Sciatic nerve (tissue), 2 donors: ENCODE measurements around the gene PRDM12. TPM values are rescaled to one million over a fixed set of nuclear protein-coding genes. Genes with fewer than 3 reads are reported as not detected.
"Not testable (repeated sequence)": the region's sequence is repeated elsewhere in the genome, so short reads cannot be mapped to it uniquely, and the experiment has no call there.

Experiments used
- ATAC-seq: fragments of 200-7000 bp; cut with Tn5 transposase; one replicate; pipeline ENCODE4 v1.9.1; 2020; ENCODE audit warnings: mild to moderate bottlenecking, moderate library complexity
- DNase-seq: peaks from one replicate; pipeline ENCODE4 v3.0.0-alpha.2; 2020; ENCODE audit warnings: low spot score
- intact Hi-C: fragments of 100-400 bp; cut with DNase I; formaldehyde crosslinking; loops from one replicate; pipeline ENCODE4 v1.14.2; 2022
- total RNA-seq: library from RNA; stranded (reverse); fragmentation: NEBNext Ultra II Directional; extraction: Animal tissue kit (Norgen Biotek cat#: 25700); gene quantifications from one replicate; pipeline ENCODE4 v1.2.1, GENCODE V29; 2021
- donor health status: DM: no; HTN: no; CAD: no.
- donor health status: DM: no; HTN: no; CAD: no.

Gene PRDM12
- total RNA-seq, 1 donor from 2014 or later: not detected

DNA sequence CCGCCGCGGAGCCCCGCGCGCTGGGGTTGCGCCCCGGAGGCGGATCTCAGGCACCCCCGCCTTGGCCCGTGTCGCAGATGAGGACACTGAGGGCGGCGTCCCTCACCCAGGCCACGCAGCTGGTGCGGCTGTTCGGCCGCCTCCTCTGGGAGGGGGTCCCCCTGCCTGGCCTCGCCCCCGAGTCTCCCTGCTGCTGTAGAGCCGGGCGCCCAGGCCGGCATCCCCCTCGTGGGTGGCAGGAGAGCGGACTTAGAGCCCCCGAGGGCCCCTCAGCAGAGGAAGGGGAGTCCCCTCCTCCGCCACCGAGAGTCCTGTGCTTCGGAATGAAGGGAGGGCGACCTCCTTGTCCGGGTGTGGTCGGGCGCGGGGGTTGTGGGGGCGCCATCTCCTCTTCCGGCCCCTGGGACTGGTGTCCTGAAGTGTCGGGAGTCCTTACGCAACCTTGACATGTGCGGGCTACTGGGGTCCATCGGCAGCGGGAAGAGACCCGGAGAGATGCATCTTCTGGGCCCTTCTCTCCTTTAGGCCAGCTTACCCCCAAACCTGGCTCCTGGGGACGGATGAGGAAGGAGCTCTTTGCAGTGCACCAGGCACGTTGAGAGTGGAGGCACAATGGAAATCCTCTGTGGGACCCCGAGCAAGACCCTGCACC lies 17.5 kb downstream of the PRDM12 start:
- intact Hi-C loops: loop anchor here (2.0 kb wide), 1 partner anchor 221 kb away; no protein-coding TSS in a partner anchor
- ATAC-seq (peak; percentile 39), DNase-seq (no peak)

DNA sequence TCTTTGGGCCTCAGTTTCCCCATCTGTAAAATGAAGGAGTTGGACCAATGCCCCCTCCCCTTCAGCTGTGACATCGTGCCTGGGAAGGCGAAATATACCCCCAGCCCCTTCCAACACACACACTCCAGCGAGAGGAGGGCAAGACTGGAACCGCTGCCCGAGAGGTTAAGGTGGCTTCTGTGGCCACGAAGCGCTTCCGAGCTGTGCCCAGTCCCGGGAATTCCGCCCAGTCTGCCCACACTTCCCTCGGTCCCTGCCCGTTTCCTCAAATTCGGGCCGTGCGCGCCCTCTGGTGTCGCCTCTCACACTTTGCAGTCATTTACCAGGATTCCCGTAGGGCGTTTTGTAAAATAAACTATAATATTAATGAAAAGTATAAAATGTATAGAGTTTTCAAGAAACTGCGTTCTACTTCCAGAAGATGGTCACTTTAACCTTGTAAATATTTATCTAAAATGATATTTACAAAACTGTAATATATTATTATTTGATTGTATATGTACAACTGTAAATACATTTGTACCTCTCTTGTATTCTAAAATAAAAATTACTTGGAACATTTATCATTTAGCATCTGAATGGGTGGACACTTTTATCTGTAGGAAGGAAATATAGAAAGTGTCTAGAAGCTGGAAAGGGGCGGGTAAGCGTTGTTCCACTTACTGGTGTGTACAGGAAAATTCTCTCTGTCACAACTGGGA lies 18.2 kb downstream of the PRDM12 start:
- peak; percentile 85 for DNase-seq
- intact Hi-C loops: loop anchor here (2.0 kb wide), 1 partner anchor 222 kb away; no protein-coding TSS in a partner anchor

DNA sequence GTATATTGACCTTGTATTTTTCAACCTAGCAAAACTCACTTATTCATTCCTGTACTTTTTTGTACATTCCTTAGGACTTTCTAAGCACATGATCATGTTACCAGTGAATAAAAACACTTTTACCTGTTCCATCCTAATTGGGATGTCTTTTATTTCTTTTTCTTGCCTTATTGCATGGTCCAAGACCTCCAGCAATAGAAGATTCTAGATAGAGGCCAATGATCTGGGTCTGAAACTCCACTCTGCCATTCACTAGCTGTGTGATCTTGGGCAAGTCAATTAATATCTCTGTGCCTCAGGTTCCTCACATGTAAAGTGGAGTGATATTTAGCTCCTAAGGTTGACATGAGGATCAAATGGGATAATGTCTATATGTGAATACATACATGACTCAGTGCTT lies 20.7 kb downstream of the PRDM12 start:
- ATAC-seq (no peak), DNase-seq (no peak)
- intact Hi-C loops: no loop called here

More for the DNA sequence above, 18.2 kb downstream of the PRDM12 start:
- peak; percentile 78 for ATAC-seq

DNA sequence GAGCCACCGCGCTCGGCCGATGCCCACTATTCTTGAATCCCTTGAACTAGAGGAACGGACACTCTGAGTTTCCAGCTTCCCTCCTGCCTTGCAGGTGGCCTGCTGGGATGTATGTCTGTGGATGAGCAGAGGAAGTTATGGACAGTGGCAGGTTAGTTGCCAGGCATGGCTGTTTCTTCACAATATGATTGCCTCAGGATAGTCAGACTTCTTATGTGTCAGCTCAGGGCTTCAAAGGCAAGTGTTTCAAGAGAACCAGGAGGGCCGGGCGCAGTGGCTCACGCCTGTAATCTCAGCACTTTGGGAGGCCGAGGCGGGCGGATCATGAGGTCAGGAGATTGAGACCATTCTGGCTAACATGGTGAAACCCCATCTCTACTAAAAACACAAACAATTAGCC lies 21.6 kb downstream of the PRDM12 start:
- ATAC-seq, DNase-seq, intact Hi-C loops: not testable (repeated sequence)

DNA sequence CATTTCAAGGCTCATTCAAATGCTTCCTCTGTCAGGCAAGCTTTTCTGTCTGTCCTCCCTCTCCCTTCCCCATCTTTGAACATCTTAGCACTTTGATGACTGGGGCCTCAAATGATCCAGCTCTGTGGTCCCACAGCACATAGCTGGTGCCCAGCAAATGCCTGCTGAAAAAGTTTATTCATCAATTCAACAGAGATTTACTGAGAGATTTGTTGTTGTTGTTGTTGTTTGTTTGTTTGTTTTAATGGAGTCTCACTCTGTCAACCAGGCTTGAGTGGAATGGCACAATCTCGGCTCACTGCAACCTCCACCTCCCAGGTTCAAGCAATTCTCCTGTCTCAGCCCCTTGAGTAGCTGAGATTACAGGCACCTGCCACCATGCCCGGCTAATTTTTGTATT lies 23.2 kb downstream of the PRDM12 start:
- intact Hi-C loops: no loop called here
- ATAC-seq (no peak), DNase-seq (no peak)

DNA sequence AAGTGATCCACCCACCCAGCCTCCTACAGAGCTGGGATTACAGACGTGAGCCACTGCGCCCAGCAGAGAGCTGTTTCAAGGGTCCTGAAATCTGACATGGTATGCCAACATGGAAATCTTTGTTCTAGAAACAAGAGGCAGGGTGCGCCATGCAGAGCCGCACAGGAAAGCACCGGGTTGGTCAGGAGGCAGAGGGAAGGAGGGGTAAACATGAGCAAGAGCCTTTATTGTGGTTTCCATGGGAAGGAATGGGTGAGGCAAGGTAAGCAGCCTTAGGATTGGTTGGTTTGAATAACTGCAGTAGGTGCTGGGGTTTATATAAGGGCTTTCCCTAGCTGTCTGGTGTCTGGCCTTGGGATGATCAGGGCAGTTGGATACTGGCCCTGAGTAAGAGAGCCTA lies 23.7 kb downstream of the PRDM12 start:
- ATAC-seq (no peak), DNase-seq (no peak)
- intact Hi-C loops: no loop called here

DNA sequence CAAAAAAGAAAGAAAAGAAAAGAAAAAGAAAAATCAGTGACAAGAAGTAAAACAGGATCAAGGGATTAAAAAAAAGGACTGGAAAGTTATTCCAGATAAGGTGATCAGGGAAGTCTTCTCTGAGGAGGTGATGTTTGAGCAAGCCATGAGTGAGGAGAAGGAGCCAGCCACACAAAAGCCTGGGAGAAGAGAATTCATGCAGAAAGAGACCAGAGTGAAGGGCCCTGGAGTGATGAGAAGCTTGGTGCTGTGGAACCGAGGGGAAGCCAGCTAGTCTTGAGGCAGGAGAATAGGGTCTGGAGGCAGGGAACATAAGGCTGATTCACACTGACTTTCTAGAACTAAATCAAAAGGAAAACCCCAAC lies 25.2 kb downstream of the PRDM12 start:
- ATAC-seq (no peak), DNase-seq (no peak)
- intact Hi-C loops: no loop called here

DNA sequence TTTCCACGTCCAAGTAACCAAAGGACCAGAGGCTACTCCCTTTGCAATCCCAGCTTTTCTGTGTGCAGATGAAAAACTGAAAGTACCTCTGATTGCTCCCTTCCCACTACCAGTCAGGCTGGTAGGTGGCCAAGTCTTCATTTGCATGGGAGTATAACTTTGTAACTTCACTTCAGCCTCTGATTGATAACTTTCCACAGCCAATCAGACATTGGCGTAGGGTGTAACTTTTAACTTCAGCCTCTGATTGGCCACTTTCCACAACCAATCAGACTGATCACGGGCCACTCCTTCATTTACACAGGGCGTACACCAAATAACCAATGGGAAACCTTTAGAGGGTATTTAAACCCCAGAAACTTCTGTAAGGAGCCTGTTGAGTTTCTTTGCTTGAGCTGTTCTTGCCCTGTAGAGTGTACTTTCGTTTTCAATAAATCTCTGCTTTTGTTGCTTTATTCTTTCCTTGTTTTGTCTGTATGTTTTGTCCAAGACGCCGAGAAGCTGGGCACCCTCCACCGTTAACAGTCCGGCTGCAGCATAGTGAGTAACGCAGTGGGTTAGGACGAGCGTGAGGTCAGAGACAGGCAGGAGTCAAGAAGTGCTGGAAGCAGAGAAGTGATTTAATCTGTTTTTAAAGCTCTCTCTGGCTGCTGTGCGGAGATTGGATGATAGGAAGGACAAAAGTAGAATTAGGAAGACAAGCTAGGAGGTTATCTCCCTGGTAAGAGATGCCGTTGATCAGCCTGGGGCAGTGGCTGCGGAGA lies 25.7 kb downstream of the PRDM12 start:
- peak; percentile 71 for DNase-seq
- ATAC-seq: peak; percentile 88
- intact Hi-C loops: no loop called here

DNA sequence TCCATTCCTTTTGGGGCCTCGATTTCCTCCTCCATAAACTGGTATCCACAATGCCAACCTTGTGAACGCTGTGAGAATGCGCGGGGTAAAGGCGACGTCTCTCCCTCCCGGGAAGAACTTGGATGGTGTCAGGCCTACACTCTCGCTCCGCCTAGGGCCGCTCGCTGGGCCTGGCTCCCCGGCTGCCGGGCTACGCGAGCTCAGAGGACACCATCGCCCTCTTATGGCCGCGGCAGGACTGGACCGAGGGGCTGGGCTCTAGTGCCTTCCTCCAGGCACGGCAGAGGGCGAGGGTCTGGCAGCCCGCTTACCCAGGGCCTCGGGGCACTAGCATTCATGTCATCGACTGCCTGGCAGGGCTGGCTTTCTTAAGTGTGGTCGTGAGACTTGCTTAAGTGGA lies 27.9 kb downstream of the PRDM12 start:
- intact Hi-C loops: no loop called here
- ATAC-seq: no peak

DNA sequence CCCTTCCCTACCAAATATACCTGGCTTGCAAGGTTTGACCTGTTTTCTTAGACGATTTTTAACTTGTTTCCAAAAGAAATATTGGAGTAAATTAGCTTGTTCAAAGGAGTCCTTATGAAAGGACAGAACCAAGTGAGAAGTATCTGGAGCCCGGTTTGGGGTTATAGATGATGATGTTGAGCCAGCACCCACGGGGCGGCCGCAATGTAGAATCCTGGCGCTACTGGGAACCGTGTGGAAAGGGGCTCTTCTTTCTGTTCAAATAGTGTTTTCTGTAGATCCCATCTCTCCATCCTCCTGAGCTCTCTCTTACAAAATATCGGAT lies 28.7 kb downstream of the PRDM12 start:
- no peak for ATAC-seq

More for the DNA sequence above, 27.9 kb downstream of the PRDM12 start:
- DNase-seq: no peak

DNA sequence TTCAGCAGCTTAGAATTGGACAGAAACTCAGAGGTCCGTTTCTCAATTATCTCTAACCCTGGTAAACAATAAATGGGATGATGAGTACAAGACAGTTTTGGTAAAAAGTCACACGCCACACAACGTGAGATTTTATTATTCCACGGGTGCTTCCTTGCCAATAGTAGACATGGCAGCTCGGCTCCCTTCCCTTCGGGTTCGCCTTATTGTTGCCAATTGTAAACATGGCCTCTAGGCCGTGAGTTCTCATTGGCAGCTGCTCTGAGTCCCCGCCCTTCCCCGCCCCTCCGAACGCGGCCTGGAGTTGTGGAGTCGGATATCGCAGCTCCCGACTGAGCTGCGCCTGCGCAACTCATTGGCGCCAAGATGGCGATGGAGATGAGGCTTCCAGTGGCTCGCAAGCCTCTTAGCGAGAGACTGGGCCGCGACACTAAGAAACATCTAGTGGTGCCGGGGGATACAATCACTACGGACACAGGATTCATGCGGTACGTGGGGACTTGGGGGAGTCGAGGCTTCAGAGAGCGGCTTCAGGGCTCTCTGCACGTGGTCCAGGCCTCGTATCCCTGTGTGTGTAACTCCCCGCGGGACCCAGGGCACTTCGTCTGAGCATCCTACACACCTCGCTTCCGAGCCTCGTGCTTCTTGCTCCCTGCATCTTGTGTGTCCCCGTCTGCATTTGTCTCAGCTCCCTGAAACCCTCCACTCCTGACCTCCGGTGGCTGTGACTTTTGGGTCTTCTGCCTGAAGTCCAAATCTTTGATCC lies 29.2 kb downstream of the PRDM12 start, which contains the start of gene EXOSC2:
Gene EXOSC2, plus strand, starts transcription at position 355 of the 766 bp plus-strand sequence. Its CDS starts 12 bp downstream, at position 367.
- ATAC-seq: peak; percentile 97
- intact Hi-C loops: no loop called here
- DNase-seq: peak; percentile 98

More for the DNA sequence above, 28.7 kb downstream of the PRDM12 start:
- no peak for DNase-seq
- intact Hi-C loops: no loop called here

DNA sequence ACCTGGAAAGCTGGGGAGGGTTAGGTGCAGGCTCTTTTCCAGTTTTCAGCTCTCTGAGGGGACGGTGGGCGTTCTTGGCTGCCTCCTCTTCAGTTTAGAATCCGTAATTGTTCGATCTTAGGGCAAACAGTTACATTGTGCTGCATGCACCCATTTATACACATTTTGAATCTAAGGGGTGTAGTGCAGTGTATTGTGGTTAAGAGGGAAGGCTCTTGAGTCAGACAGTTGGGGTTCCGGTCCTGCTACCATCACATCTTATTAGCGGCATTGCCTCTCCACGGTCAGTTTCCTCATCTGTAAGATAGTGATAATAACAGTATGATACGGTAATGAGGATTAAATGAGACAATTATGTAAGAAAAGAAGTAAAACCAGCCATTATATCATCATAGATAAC lies 29.8 kb downstream of the PRDM12 start:
- no peak for DNase-seq
- intact Hi-C loops: no loop called here
- no peak for ATAC-seq

DNA sequence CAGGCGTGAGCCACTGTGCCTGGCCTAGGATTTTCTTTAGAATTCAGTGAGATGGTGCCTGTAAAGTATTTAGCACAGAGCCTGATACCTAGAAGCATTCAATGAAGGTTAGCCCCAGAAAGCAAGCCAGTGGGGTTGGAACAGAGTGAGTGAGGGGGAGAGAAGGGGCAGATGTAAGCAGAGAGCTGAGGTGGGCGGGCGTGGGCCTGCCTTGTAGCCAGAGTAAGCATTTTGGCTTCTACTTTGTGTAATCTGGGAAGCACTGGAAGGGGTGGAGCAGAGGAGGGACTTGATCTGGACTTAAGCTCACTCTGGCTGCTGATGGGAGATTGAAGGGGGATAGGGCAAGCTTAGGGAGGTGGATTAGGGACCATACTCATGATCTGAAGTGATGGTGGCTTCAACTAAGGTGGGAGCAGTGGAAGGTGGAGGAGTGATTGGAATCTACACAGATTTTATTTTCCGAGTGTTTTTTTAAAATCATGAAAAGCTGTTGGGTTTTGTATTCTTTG lies 31.8 kb downstream of the PRDM12 start:
- ATAC-seq (no peak), DNase-seq (no peak)
- intact Hi-C loops: no loop called here

DNA sequence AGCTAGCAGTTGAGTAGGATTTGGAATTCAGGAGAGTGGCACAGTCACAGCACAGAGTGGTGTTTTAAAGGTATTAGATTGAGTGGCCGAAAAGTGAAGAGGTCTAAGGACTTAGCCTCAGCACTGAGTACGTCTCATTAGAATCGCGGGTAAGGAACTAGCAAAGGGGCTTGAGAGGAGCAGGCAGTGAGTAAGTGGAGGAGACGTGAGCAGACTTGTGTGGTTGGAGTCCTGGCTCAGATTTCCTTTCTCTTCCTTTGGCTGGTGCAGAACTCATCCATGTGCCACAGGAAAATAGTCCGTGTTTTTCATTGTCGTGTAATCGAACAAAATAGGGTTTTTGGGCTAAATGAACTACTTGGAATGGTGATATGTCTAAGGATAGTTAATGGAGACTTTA lies 32.6 kb downstream of the PRDM12 start:
- ATAC-seq: no peak
- DNase-seq: no peak
- intact Hi-C loops: no loop called here

DNA sequence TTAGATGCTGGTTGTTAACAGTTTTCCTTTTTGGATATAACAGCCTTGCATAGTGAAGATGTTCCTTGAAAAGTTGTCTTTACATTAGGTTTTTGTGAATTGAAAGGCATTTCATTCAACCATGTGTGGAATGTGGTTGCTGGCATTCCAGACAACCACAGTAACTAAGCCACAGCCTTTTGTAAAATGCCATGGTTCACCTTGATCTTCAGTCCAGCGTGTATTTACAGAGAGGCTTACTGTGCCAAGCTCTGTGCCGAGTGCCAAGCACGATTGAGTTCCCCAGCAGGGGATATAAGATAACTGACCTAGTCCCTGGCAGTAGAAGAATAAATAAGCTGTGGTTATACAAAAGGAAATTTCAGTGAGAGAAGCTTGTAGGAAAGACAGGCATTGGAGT lies 34.1 kb downstream of the PRDM12 start:
- intact Hi-C loops: no loop called here
- DNase-seq (no peak), ATAC-seq (no peak)

DNA sequence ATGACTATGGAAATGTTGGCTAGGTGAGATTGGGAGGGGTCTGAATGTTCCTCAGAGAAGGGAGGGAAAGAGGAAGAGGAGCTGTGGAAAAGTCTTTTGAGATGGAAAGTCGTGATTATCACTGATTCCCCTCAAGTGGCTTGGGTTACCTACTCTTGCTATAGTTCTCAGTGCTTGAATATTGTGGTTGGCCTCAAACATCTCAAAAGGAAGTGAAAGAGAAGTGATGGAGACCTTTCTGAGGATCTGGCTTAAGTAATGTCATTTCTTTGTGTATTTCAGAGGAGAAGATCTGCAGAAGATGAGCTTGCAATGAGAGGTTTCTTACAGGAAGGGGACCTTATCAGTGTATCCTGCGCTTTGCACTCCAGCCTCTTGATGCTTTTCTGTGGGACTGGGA lies 34.7 kb downstream of the PRDM12 start:
- intact Hi-C loops: no loop called here
- no peak for DNase-seq
- no peak for ATAC-seq

DNA sequence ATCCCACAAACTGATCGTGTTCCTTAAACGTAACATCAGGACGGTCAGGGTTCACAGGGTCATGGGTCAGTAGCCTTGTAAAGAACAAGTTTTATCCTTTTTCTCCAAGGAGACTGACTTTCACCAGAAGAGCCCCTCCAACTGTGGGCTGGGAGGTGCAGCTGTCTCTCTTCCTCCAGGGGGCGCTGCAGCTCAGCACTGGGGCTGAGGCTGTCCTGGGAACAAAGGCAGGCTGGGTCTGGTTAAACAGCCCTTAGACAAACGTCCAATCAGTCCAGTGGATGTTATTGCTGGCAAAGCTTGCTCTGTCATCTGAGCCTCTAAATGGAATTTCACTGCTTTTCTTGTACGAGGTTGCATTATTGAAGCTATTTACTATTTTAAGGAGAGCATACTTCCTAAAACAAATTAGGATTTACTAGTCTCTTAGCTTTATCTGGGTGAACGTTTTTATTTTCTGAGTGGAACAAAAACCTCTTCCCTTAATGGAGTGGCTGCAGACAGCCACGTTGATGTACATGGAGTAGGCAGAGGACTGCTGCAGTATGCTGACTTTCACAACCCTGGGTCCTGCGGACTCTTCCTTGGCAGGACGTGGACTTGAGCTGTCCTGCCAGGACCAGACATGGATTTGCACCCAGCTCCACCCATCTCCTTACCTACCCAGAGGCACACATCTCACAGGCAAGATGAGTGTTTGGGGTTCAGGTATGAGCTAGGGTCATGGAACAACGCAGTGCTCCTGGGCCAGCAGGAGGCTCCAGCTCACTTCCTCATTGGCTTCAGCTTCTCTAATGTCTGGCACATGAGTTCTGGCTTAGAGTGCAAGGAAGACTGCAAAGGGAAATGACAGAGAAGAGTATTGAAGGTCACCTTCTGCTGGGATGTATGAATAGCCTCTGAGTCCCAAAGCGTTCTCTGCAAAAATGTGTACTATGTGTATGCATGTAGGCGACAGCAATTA lies 36.9 kb downstream of the PRDM12 start:
- DNase-seq (peak; percentile 90), ATAC-seq (peak; percentile 97)
- intact Hi-C loops: loop anchor here (2.0 to 10.0 kb wide), 2 partner anchors 25 to 343 kb away; no protein-coding TSS in a partner anchor

DNA sequence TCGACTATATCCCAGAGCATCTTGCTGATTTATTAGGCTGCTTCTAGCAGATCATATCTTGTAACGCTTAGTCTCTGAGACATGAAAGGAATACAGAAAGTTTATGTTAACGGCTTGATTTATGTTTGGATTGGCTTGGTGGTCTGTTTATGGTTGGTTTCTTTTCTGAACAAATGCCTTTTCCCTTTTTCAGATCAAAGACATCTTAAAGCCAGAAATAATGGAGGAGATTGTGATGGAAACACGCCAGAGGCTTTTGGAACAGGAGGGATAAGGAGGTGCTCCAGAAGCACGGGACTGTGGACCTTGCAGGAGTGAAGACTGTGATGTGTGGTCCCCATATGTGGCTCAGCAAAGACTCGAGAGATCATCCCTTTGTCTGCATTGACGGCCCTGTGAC lies 39.1 kb downstream of the PRDM12 start:
- intact Hi-C loops: loop anchor here (2.0 to 10.0 kb wide), 2 partner anchors 23 to 341 kb away; no protein-coding TSS in a partner anchor
- no peak for DNase-seq
- ATAC-seq: no peak
